GM10266 (cell line): ENCODE measurements around the gene GALNT18.

ENCODE experiments used
- DNase-seq: peaks from one replicate; pipeline ENCODE4 v3.0.0; 2012; ENCODE audit errors: extremely low spot score
- CTCF ChIP-seq: IDR thresholded peaks from 2 replicates; pipeline ENCODE4 v1.5.1; 2012; ENCODE audit warnings: mild to moderate bottlenecking, low read depth; ENCODE audit not compliant: control insufficient read depth, insufficient read depth; ENCODE audit errors: missing control alignments

Gene GALNT18

DNA sequence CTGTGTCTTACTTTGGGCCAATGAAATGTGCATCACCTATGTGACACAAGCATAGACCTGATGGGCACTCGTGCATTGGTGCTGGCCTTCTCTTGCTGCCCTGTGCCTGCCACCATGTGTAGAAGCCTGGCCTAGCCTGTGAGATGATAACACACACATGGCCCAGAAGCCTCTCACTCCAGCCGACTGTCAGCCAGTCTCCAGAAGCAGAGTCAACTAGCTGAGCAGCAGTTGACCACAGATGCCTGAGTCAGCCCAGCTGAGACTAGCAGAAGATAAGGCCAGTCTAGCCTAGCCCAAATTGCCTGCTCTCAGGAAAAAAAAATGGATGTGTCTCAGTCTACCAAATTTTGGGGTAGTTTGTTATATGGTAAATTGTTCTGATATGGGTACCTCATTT is 314.9 kb downstream of the GALNT18 start:
- DNase-seq: no peak
- no peak for TF ChIP-seq CTCF

GRCh38 chr11:11304550-11304949 is 317.3 kb downstream of the GALNT18 start:
- no peak for TF ChIP-seq CTCF

GRCh38 chr11:11302565-11302964 is 319.2 kb downstream of the GALNT18 start:
- TF ChIP-seq CTCF: no peak
- DNase-seq: no peak

More at GRCh38 chr11:11304550-11304949, 317.3 kb downstream of the GALNT18 start:
- no peak for DNase-seq

GRCh38 chr11:11301212-11301611 is 320.6 kb downstream of the GALNT18 start:
- no peak for DNase-seq
- no peak for TF ChIP-seq CTCF

DNA sequence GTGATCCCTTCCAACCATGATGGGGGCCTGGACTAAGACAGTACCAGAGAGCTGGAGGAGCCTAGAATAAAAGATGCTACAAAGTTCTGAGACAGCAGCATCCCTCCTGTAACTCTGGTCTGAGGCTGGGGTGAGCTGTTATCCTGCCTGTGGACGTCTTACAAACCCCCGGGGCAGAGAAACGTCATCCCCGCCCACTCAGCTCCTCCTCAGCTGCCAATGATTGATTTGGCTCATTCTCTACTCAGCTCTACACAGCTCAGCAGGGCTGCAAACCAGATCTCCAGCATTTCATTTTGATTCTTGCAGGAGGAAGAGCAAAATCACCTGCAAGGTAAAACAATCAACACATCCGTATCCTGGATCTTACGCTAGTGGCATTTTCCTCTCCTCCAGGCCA is 324.2 kb downstream of the GALNT18 start:
- no peak for TF ChIP-seq CTCF
- no peak for DNase-seq

- DNase-seq: no peak
- TF ChIP-seq CTCF: no peak
Observed at GRCh38 chr11:11296434-11296833, 325.4 kb downstream of the GALNT18 start.

DNA sequence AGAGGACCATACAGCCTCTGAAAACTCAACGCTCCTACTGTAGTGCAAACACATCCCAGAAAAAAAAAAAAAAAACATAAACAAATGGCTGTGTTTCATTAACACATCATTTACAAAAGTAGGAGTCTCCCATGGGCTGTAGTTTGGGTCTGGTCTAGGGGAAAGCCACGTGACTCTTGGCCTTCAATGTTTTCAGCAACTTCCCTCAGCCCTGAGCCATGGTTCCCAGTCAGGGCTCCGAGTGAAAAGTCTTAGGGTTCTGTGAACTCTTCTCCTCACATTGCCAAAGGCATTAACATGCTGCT is 327.3 kb downstream of the GALNT18 start:
- no peak for DNase-seq
- TF ChIP-seq CTCF: no peak
